Right lobe of liver (tissue), 6 donors: ENCODE measurements around the gene RUVBL1. TPM values are rescaled to one million over a fixed set of nuclear protein-coding genes. Genes with fewer than 3 reads are reported as not detected.

Experiments
- ATAC-seq, 4 donors: fragments of 200-7000 bp; cut with Tn5 transposase; one replicate each; pipeline ENCODE4 v1.9.1; 2020; ENCODE audit warnings: mild to moderate bottlenecking in 4 of 4, moderate library complexity in 4 of 4
- DNase-seq, 3 donors: peaks; one replicate each; pipeline ENCODE4 v3.0.0-alpha.2; 2020
- H3K27ac ChIP-seq, 3 donors: fragments of 200-600 bp; one replicate each; pipeline ENCODE4 v1.8.0; 2022
- H3K27me3 ChIP-seq, 2 donors: fragments of 200-600 bp; one replicate each; pipeline ENCODE4 v1.8.0; 2022
- H3K36me3 ChIP-seq, 4 donors: fragments of 200-600 bp; sonication (generic) in 1 of 4; one replicate each; pipeline versions ENCODE4 v1.5.1 to v1.8.0; 2017 to 2022; ENCODE audit warnings: control low read depth in 1 of 4
- H3K4me1 ChIP-seq, 4 donors: fragments of 200-600 bp; sonication (generic) in 1 of 4; one replicate each; pipeline versions ENCODE4 v1.5.1 to v1.8.0; 2017 to 2022; ENCODE audit warnings: control low read depth in 1 of 4
- H3K4me3 ChIP-seq, 3 donors: fragments of 200-600 bp; one replicate each; pipeline ENCODE4 v1.8.0; 2022
- H3K9me3 ChIP-seq, 4 donors: fragments of 200-600 bp; sonication (generic) in 1 of 4; one replicate each; pipeline versions ENCODE4 v1.5.1 to v1.8.0; 2017 to 2022; ENCODE audit warnings: control low read depth in 1 of 4
- CTCF ChIP-seq, 4 donors: fragments of 200-600 bp in 3 of 4; fragments of 450-650 bp in 1 of 4; IDR thresholded peaks; one replicate each; pipeline versions ENCODE4 v1.5.1 to v1.8.0; 2016 to 2022; ENCODE audit warnings: antibody characterized with exemption in 4 of 4, mild to moderate bottlenecking in 2 of 4
- POLR2A ChIP-seq: fragments of 450-650 bp; IDR thresholded peaks from one replicate; pipeline ENCODE4 v1.6.1; 2017; ENCODE audit warnings: antibody characterized with exemption, mild to moderate bottlenecking
- WGBS: methylation state at CpG from one replicate; pipeline ENCODE4 v1.1.6; 2018; ENCODE audit warnings: low coverage, low lambda C conversion rate; ENCODE audit not compliant: insufficient coverage; ENCODE audit errors: missing lambda C conversion rate; 5-methylcytosine and 5-hydroxymethylcytosine counted together
- intact Hi-C, 2 donors: fragments of 100-400 bp; cut with DNase I; formaldehyde crosslinking; loops; one replicate each; pipeline versions ENCODE4 v1.11.2 to v1.14.1; 2022
- total RNA-seq, 6 experiments: library from RNA; depleted of rRNA in 2 of 6; stranded (reverse); fragments of >200 nt in 2 of 6; fragmentation: NEBNext Ultra II Directional in 3 of 6; extraction: Animal tissue kit (Norgen Biotek cat#: 25700) in 3 of 6; gene quantifications; one replicate each; pipeline versions ENCODE4 v1.1.0 to v1.2.4, GENCODE V29; 2016 to 2023
- donor health status: DM: no; HTN: yes; CAD: no.
- donor health status: DM: no; HTN: no; CAD: no.
- donor health status: DM: no; HTN: no; CAD: no.
- donor health status: DM: no; HTN: yes; CAD: no.
- donor health status: DM: no; HTN: yes; CAD: no.

Gene RUVBL1
- total RNA-seq, 6 experiments from 2014 or later, result 8.6 to 20.3 (median 12.9) TPM

GRCh38 chr3:128068156-128068620, 55.4 kb downstream of the RUVBL1 start:
- ATAC-seq (peak in 3 of 4 donors; percentile 4 to 35 (median 13)), DNase-seq (no peak)
- H3K27ac ChIP-seq, result no peak overlapping the region
- no peaks in the 10 kb centered on the region for H3K9me3 ChIP-seq
- intact Hi-C loops, result no loop called here
- H3K27me3 ChIP-seq, result no peaks in the 10 kb centered on the region
- TF ChIP-seq POLR2A (no peak), CTCF (IDR thresholded peaks at IDR 0.05) (peak; percentile 33 to 53 (median 44))
- H3K36me3 ChIP-seq, result peaks cover 39 to 89% (median 63%) of the 10 kb centered on the region in 4 donors
- 59% methylated on average over 4 of the region's 8 CpGs for whole genome bisulfite sequencing
- peaks cover 0 to 38% (median 16%) of the 10 kb centered on the region in 4 donors for H3K4me1 ChIP-seq
- H3K4me3 ChIP-seq, result no peak overlapping the region

- WGBS, result 54% methylated on average over 7 of the region's 7 CpGs
- TF ChIP-seq CTCF (IDR thresholded peaks at IDR 0.05) (no peak), POLR2A (no peak)
- intact Hi-C loops, result no loop called here
- Histone ChIP-seq H3K9me3 (no peaks in the 10 kb centered on the region), H3K27ac (no peak overlapping the region), H3K27me3 (no peaks in the 10 kb centered on the region), H3K4me1 (peaks cover 0 to 31% (median 13%) of the 10 kb centered on the region in 4 donors), H3K36me3 (peaks cover 40 to 96% (median 66%) of the 10 kb centered on the region in 4 donors), H3K4me3 (no peak overlapping the region)
- DNase-seq, result no peak
- ATAC-seq, result no peak
Measured at GRCh38 chr3:128067489-128067888, 56.1 kb downstream of the RUVBL1 start.

- intact Hi-C loops, result no loop called here
- Histone ChIP-seq H3K4me1 (peaks cover 0 to 23% (median 9%) of the 10 kb centered on the region in 4 donors), H3K9me3 (no peaks in the 10 kb centered on the region), H3K27ac (no peak overlapping the region), H3K4me3 (no peak overlapping the region), H3K36me3 (peaks cover 46 to 99% (median 70%) of the 10 kb centered on the region in 4 donors), H3K27me3 (no peaks in the 10 kb centered on the region)
- ATAC-seq (no peak), DNase-seq (no peak)
- WGBS, result no CpG with 5 or more reads among the region's 9 CpGs
- TF ChIP-seq POLR2A, result no peak
- no peak for TF ChIP-seq CTCF (IDR thresholded peaks at IDR 0.05)
Measured at GRCh38 chr3:128066676-128067075, 56.9 kb downstream of the RUVBL1 start.

- WGBS, result 100% methylated on average over 1 of the region's 4 CpGs
- intact Hi-C loops, result no loop called here
- H3K36me3 ChIP-seq, result peaks cover 47 to 99% (median 74%) of the 10 kb centered on the region in 4 donors
Measured at GRCh38 chr3:128066114-128066513, 57.5 kb downstream of the RUVBL1 start.

More at GRCh38 chr3:128066114-128066513, 57.5 kb downstream of the RUVBL1 start:
- H3K27me3 ChIP-seq, result no peaks in the 10 kb centered on the region
- DNase-seq, result no peak
- peaks cover 0 to 19% (median 9%) of the 10 kb centered on the region in 4 donors for H3K4me1 ChIP-seq
- H3K9me3 ChIP-seq, result no peaks in the 10 kb centered on the region
- ATAC-seq, result no peak
- H3K4me3 ChIP-seq, result no peak overlapping the region
- TF ChIP-seq POLR2A, result no peak
- no peak for TF ChIP-seq CTCF (IDR thresholded peaks at IDR 0.05)
- no peak overlapping the region for H3K27ac ChIP-seq
